Fibroblast of lung (primary cell): ENCODE results near the gene PIEZO2. TPM values are rescaled to one million over a fixed set of nuclear protein-coding genes. Genes with fewer than 3 reads are reported as not detected.
A peak's percentile ranks its signal among the peaks of the same experiment; 100 is the strongest.

ENCODE experiments used
- DNase-seq, 2 donors: peaks; one replicate each; pipeline versions ENCODE4 v3.0.0 to v3.0.0-alpha.2; 2010; ENCODE audit warnings: low read depth in 2 of 2
- H2AFZ ChIP-seq: 2 replicates; pipeline ENCODE4 v1.5.1; 2012; ENCODE audit warnings: low read length, control low read depth, inconsistent platforms
- H3K27ac ChIP-seq: 2 replicates; pipeline ENCODE4 v1.5.1; 2011; ENCODE audit warnings: low read length, control low read depth; ENCODE audit not compliant: insufficient read depth
- H3K27me3 ChIP-seq: 2 replicates; pipeline ENCODE4 v1.5.1; 2011; ENCODE audit warnings: mild to moderate bottlenecking, low read length; ENCODE audit not compliant: control insufficient read depth, insufficient read depth
- H3K36me3 ChIP-seq: 2 replicates; pipeline ENCODE4 v1.5.1; 2011; ENCODE audit warnings: low read length; ENCODE audit not compliant: control insufficient read depth, insufficient read depth
- H3K4me1 ChIP-seq: 2 replicates; pipeline ENCODE4 v1.5.1; 2011; ENCODE audit warnings: low read length; ENCODE audit not compliant: control insufficient read depth, insufficient read depth; ENCODE audit errors: extremely low read depth
- H3K4me2 ChIP-seq: 2 replicates; pipeline ENCODE4 v1.5.1; 2011; ENCODE audit warnings: low read length, control low read depth; ENCODE audit not compliant: insufficient read depth; ENCODE audit errors: extremely low read depth
- H3K4me3 ChIP-seq, 4 experiments: fragments of 200-600 bp in 1 of 4; sonication (generic) in 1 of 4; replicated peaks in 1 of 4; 2 replicates each; pipeline ENCODE4 v1.5.1; 2011 to 2016; ENCODE audit warnings: low read length in 4 of 4, low read depth in 3 of 4, mild to moderate bottlenecking in 3 of 4, control low read depth in 2 of 4, inconsistent platforms in 1 of 4, mixed read lengths in 1 of 4; ENCODE audit not compliant: insufficient read depth in 1 of 4; ENCODE audit errors: control extremely low read depth in 1 of 4
- H3K79me2 ChIP-seq: 2 replicates; pipeline ENCODE4 v1.5.1; 2012; ENCODE audit warnings: mild to moderate bottlenecking, low read length, inconsistent platforms; ENCODE audit not compliant: control insufficient read depth, insufficient read depth
- H3K9ac ChIP-seq: 2 replicates; pipeline ENCODE4 v1.5.1; 2011; ENCODE audit warnings: mild to moderate bottlenecking, low read length, control low read depth; ENCODE audit not compliant: insufficient read depth
- H3K9me3 ChIP-seq: 2 replicates; pipeline ENCODE4 v1.5.1; 2012; ENCODE audit warnings: low read depth, low read length; ENCODE audit not compliant: control insufficient read depth, insufficient read depth
- H4K20me1 ChIP-seq: 2 replicates; pipeline ENCODE4 v1.5.1; 2011; ENCODE audit warnings: low read length; ENCODE audit not compliant: control insufficient read depth, insufficient read depth; ENCODE audit errors: extremely low read depth
- CTCF ChIP-seq, 2 donors: IDR thresholded peaks in 1 of 2; conservative IDR thresholded peaks in 1 of 2; 1 replicate in 1 of 2; 2 replicates in 1 of 2; pipeline ENCODE4 v1.5.1; 2011 to 2012; ENCODE audit warnings: low read length in 2 of 2, control low read depth in 1 of 2, inconsistent platforms in 1 of 2, low read depth in 1 of 2, mild to moderate bottlenecking in 1 of 2
- EZH2 ChIP-seq: IDR thresholded peaks from 2 replicates; pipeline ENCODE4 v1.5.1; 2012; ENCODE audit warnings: low read length, control low read depth, mild to moderate bottlenecking; ENCODE audit errors: missing control alignments
- polyA plus RNA-seq, 2 donors: library from polyadenylated mRNA; depleted of rRNA in 1 of 2; stranded (reverse) in 1 of 2; unstranded in 1 of 2; fragments of >200 nt; gene quantifications; 2 replicates each; pipeline ENCODE4 v1.2.1, GENCODE V29; 2011 to 2012; ENCODE audit warnings: missing spikeins in 1 of 2
- total RNA-seq: library from RNA; depleted of rRNA; stranded (reverse); fragments of >200 nt; gene quantifications from 2 replicates; pipeline ENCODE4 v1.2.1, GENCODE V29; 2014

PIEZO2 gene
- total and polyA plus RNA-seq, 2 donors (not counting 1 experiment from before 2014, with no cell fraction given), result 1.2 to 6.6 TPM

- DNase-seq, result peak; percentile 45 to 89
- no peak overlapping the region for H3K27ac ChIP-seq
- no peaks in the 10 kb centered on the region for H3K27me3 ChIP-seq
- H3K9me3 ChIP-seq, result no peaks in the 10 kb centered on the region
- H2AFZ ChIP-seq, result no peak overlapping the region
- no peaks in the 10 kb centered on the region for H4K20me1 ChIP-seq
- no peaks in the 10 kb centered on the region for H3K79me2 ChIP-seq
- H3K9ac ChIP-seq, result no peak overlapping the region
- H3K4me3 ChIP-seq, result no peak overlapping the region
- H3K4me2 ChIP-seq, result no peak overlapping the region
- no peaks in the 10 kb centered on the region for H3K36me3 ChIP-seq
- TF ChIP-seq EZH2, result no peak
- peak; percentile 60 to 63 for TF ChIP-seq CTCF (conservative IDR thresholded peaks at IDR 0.05 in 1 of 2, IDR thresholded peaks at IDR 0.05 in 1 of 2; ENCODE audit: low read depth in 1 of 2, low read length in 2 of 2)
- H3K4me1 ChIP-seq, result no peaks in the 10 kb centered on the region
Observed at GRCh38 chr18:10851824-10852319, 297.5 kb downstream of the PIEZO2 start.

- TF ChIP-seq EZH2, result no peak
- no peaks in the 10 kb centered on the region for H3K79me2 ChIP-seq
- no peaks in the 10 kb centered on the region for H3K36me3 ChIP-seq
- no peaks in the 10 kb centered on the region for H3K27me3 ChIP-seq
- DNase-seq, result no peak
- no peak overlapping the region for H2AFZ ChIP-seq
- H3K9me3 ChIP-seq, result no peaks in the 10 kb centered on the region
- no peak overlapping the region for H3K4me3 ChIP-seq
- H3K4me2 ChIP-seq, result no peak overlapping the region
- H4K20me1 ChIP-seq, result no peaks in the 10 kb centered on the region
- H3K27ac ChIP-seq, result no peak overlapping the region
- H3K9ac ChIP-seq, result no peak overlapping the region
- no peaks in the 10 kb centered on the region for H3K4me1 ChIP-seq
Observed at GRCh38 chr18:10850840-10851239, 298.5 kb downstream of the PIEZO2 start.

- Histone ChIP-seq H3K27me3 (no peaks in the 10 kb centered on the region), H3K9ac (no peak overlapping the region), H3K4me3 (no peak overlapping the region), H3K36me3 (no peaks in the 10 kb centered on the region), H3K27ac (no peak overlapping the region), H4K20me1 (no peaks in the 10 kb centered on the region), H3K4me2 (no peak overlapping the region), H2AFZ (no peak overlapping the region), H3K9me3 (no peaks in the 10 kb centered on the region), H3K4me1 (no peaks in the 10 kb centered on the region), H3K79me2 (no peaks in the 10 kb centered on the region)
- TF ChIP-seq CTCF (conservative IDR thresholded peaks at IDR 0.05 in 1 of 2, IDR thresholded peaks at IDR 0.05 in 1 of 2; ENCODE audit: low read depth in 1 of 2, low read length in 2 of 2) (no peak), EZH2 (no peak)
- DNase-seq, result no peak
Observed at GRCh38 chr18:10850216-10850615, 299.2 kb downstream of the PIEZO2 start.
